GM23338 (cell line): ENCODE measurements around the gene IL17REL. TPM values are rescaled to one million over a fixed set of nuclear protein-coding genes. Genes with fewer than 3 reads are reported as not detected.
A peak's percentile ranks its signal among the peaks of the same experiment; 100 is the strongest.

Experiments
- ATAC-seq: fragments of 200-7000 bp; cut with Tn5 transposase; 3 replicates; pipeline ENCODE4 v1.9.1; 2020
- DNase-seq: peaks from one replicate; pipeline ENCODE4 v3.0.0-alpha.2; 2015; ENCODE audit warnings: low spot score
- H2AFZ ChIP-seq: fragments of 200-600 bp; sonication (generic); 2 replicates; pipeline ENCODE4 v1.8.0; 2016; ENCODE audit warnings: antibody characterized with exemption, mild to moderate bottlenecking, moderate library complexity
- H3F3A ChIP-seq: fragments of 200-600 bp; sonication (generic); replicated peaks from 2 replicates; pipeline ENCODE4 v1.8.0; 2017; ENCODE audit warnings: antibody characterized with exemption, mixed run types, low read depth
- H3K27ac ChIP-seq: fragments of 200-600 bp; sonication (generic); 2 replicates; pipeline ENCODE4 v1.6.1; 2016; ENCODE audit warnings: low read depth
- H3K27me3 ChIP-seq: fragments of 200-600 bp; sonication (generic); 2 replicates; pipeline ENCODE4 v1.8.0; 2016; ENCODE audit warnings: mild to moderate bottlenecking, mixed run types, moderate library complexity; ENCODE audit not compliant: insufficient read depth
- H3K36me3 ChIP-seq: fragments of 200-600 bp; sonication (generic); 2 replicates; pipeline ENCODE4 v1.8.0; 2016; ENCODE audit warnings: mild to moderate bottlenecking; ENCODE audit not compliant: insufficient read depth
- H3K4me1 ChIP-seq: fragments of 200-600 bp; sonication (generic); 2 replicates; pipeline ENCODE4 v1.8.0; 2016; ENCODE audit warnings: mild to moderate bottlenecking, moderate library complexity; ENCODE audit not compliant: insufficient read depth
- H3K4me2 ChIP-seq: fragments of 200-600 bp; sonication (generic); 2 replicates; pipeline ENCODE4 v1.7.1; 2017; ENCODE audit warnings: mixed run types
- H3K4me3 ChIP-seq: fragments of 200-600 bp; sonication (generic); 2 replicates; pipeline ENCODE4 v1.6.1; 2016; ENCODE audit warnings: mixed run types
- H3K79me2 ChIP-seq: fragments of 200-600 bp; sonication (generic); replicated peaks from 2 replicates; pipeline ENCODE4 v1.8.0; 2017; ENCODE audit warnings: mild to moderate bottlenecking; ENCODE audit not compliant: insufficient read depth
- H3K9me2 ChIP-seq: fragments of 200-600 bp; sonication (generic); 2 replicates; pipeline ENCODE4 v1.8.0; 2017; ENCODE audit not compliant: insufficient read depth
- H4K20me1 ChIP-seq: fragments of 200-600 bp; sonication (generic); replicated peaks from 2 replicates; pipeline ENCODE4 v1.8.0; 2017; ENCODE audit warnings: mild to moderate bottlenecking; ENCODE audit not compliant: insufficient read depth
- H3K27ac Mint-ChIP-seq: 2 replicates; pipeline ENCODE4 v1.8.0; 2020; ENCODE audit warnings: inconsistent platforms, mild to moderate bottlenecking, moderate library complexity, mixed read lengths
- H3K27me3 Mint-ChIP-seq: 3 replicates; pipeline ENCODE4 v1.8.0; 2022; ENCODE audit warnings: low read depth, mild to moderate bottlenecking, moderate library complexity, mixed read lengths, inconsistent platforms; ENCODE audit not compliant: insufficient read depth, poor library complexity
- H3K36me3 Mint-ChIP-seq: 3 replicates; pipeline ENCODE4 v1.8.0; 2021; ENCODE audit warnings: low read depth, mild to moderate bottlenecking, inconsistent platforms, moderate library complexity, mixed read lengths
- H3K4me1 Mint-ChIP-seq: 3 replicates; pipeline ENCODE4 v1.8.0; 2020; ENCODE audit warnings: mild to moderate bottlenecking, inconsistent platforms, mixed read lengths
- H3K4me3 Mint-ChIP-seq: 3 replicates; pipeline ENCODE4 v1.8.0; 2021; ENCODE audit warnings: moderate library complexity, mild to moderate bottlenecking, inconsistent platforms, mixed read lengths
- H3K9me3 Mint-ChIP-seq: 3 replicates; pipeline ENCODE4 v1.8.0; 2020; ENCODE audit warnings: moderate library complexity, mild to moderate bottlenecking, inconsistent platforms, mixed read lengths
- CREB1 ChIP-seq: fragments of 250-450 bp; sonication (Bioruptor Pico); IDR thresholded peaks from 2 replicates; pipeline ENCODE4 v1.5.0; 2020; ENCODE audit warnings: low read depth, mild to moderate bottlenecking, moderate library complexity
- ETS1 ChIP-seq: IDR thresholded peaks from 2 replicates; pipeline ENCODE4 v1.6.1; 2016; ENCODE audit warnings: antibody characterized with exemption
- EZH2 ChIP-seq: fragments of 200-600 bp; sonication (generic); IDR thresholded peaks from one replicate; pipeline ENCODE4 v1.8.0; 2017; ENCODE audit warnings: antibody characterized with exemption, mild to moderate bottlenecking, low read depth; ENCODE audit not compliant: unreplicated experiment
- EZH2phosphoT487 ChIP-seq: fragments of 200-600 bp; sonication (generic); IDR thresholded peaks from one replicate; pipeline ENCODE4 v1.8.1; 2018; ENCODE audit warnings: antibody characterized with exemption; ENCODE audit not compliant: unreplicated experiment
- NANOG ChIP-seq: IDR thresholded peaks from 2 replicates; pipeline ENCODE4 v1.6.1; 2016; ENCODE audit warnings: antibody characterized with exemption, borderline replicate concordance
- POLR2AphosphoS5 ChIP-seq: IDR thresholded peaks from 2 replicates; pipeline ENCODE4 v1.6.1; 2016; ENCODE audit warnings: antibody characterized with exemption, low read depth
- REST ChIP-seq: IDR thresholded peaks from one replicate; pipeline ENCODE4 v1.6.1; 2018; ENCODE audit warnings: antibody characterized with exemption; ENCODE audit not compliant: unreplicated experiment
- ZNF331 ChIP-seq: fragments of 250-450 bp; sonication (Bioruptor Pico); IDR thresholded peaks from 2 replicates; pipeline ENCODE4 v1.5.0; 2020; ENCODE audit warnings: low read depth, mild to moderate bottlenecking, moderate library complexity
- ZNF462 ChIP-seq: fragments of 250-450 bp; sonication (Bioruptor Pico); IDR thresholded peaks from 2 replicates; pipeline ENCODE4 v1.5.0; 2020; ENCODE audit warnings: mild to moderate bottlenecking, moderate library complexity
- polyA plus RNA-seq: library from polyadenylated mRNA; unstranded; fragments of >200 nt; fragmentation: Nextera tagmentation; extraction: Ambion mirVana; gene quantifications from 2 replicates; pipeline ENCODE4 v1.2.1, GENCODE V29; 2016
- total RNA-seq: library from RNA; depleted of rRNA; stranded (reverse); fragments of >200 nt; shearing (Covaris generic); gene quantifications from 2 replicates; pipeline ENCODE4 v1.2.3, GENCODE V29; 2014

IL17REL gene
- total and polyA plus RNA-seq, 2 experiments from 2014 or later = 0.31 TPM; not detected in 1

- Histone ChIP-seq H3K4me3 (peak overlapping the region; percentile 49), H2AFZ (0 out of 2 replicates have a peak overlapping the region, but pooled peaks have one; percentile 32), H3K4me2 (peak overlapping the region; percentile 79), H3F3A (no peaks in the 10 kb centered on the region), H3K79me2 (no peaks in the 10 kb centered on the region), H3K27me3 (peaks cover 69% of the 10 kb centered on the region), H3K9me2 (no peaks in the 10 kb centered on the region), H3K27ac (no peak overlapping the region), H3K4me1 (no peaks in the 10 kb centered on the region), H3K36me3 (no peaks in the 10 kb centered on the region), H4K20me1 (0 out of 2 replicates have a peak, but pooled peaks cover under 1% of the 10 kb centered on the region)
- ATAC-seq (peak; percentile 8; the same call in 2 of the 3 replicates), DNase-seq (peak; percentile 40)
- Mint-ChIP-seq H3K27me3 (peaks cover 36% of the 10 kb centered on the region), H3K4me3 (no peak overlapping the region; the same call in 2 of the 3 replicates), H3K27ac (no peak overlapping the region), H3K4me1 (peaks cover 9% of the 10 kb centered on the region; the same call in 2 of the 3 replicates), H3K36me3 (no peaks in the 10 kb centered on the region), H3K9me3 (no peaks in the 10 kb centered on the region)
- TF ChIP-seq EZH2 = peak; percentile 62
- no peak for TF ChIP-seq POLR2AphosphoS5
- TF ChIP-seq NANOG = no peak
Measured at GRCh38 chr22:50014655-50015401, 2.3 kb upstream of the IL17REL start.

- H3K27me3 Mint-ChIP-seq = peaks cover 39% of the 10 kb centered on the region
- H3K27ac ChIP-seq = no peak overlapping the region
- H3K4me1 Mint-ChIP-seq = peaks cover 9% of the 10 kb centered on the region; the same call in 2 of the 3 replicates
- H3F3A ChIP-seq = no peaks in the 10 kb centered on the region
- no peaks in the 10 kb centered on the region for H3K79me2 ChIP-seq
- H3K4me1 ChIP-seq = no peaks in the 10 kb centered on the region
- no peaks in the 10 kb centered on the region for H3K36me3 ChIP-seq
- no peak overlapping the region for H3K27ac Mint-ChIP-seq
- H3K4me3 Mint-ChIP-seq = no peak overlapping the region
- H3K9me3 Mint-ChIP-seq = no peaks in the 10 kb centered on the region
- H3K36me3 Mint-ChIP-seq = no peaks in the 10 kb centered on the region
- peak overlapping the region; percentile 49; the same call in 1 of the 2 replicates for H3K4me3 ChIP-seq
- no peak overlapping the region for H2AFZ ChIP-seq
- ATAC-seq (no peak), DNase-seq (no peak)
- no peaks in the 10 kb centered on the region for H3K9me2 ChIP-seq
- peaks cover 71% of the 10 kb centered on the region for H3K27me3 ChIP-seq
- H4K20me1 ChIP-seq = 0 out of 2 replicates have a peak, but pooled peaks cover 3% of the 10 kb centered on the region
- H3K4me2 ChIP-seq = no peak overlapping the region; the same call in 1 of the 2 replicates
- TF ChIP-seq EZH2phosphoT487 (no peak), POLR2AphosphoS5 (no peak), ZNF331 (CRISPR knock-in tag) (no peak), REST (no peak), ETS1 (no peak), CREB1 (no peak), ZNF462 (CRISPR knock-in tag) (no peak), EZH2 (no peak)
Measured at GRCh38 chr22:50014053-50014501, 1.5 kb upstream of the IL17REL start.
